Endodermal cell (in vitro differentiated cells): ENCODE measurements around the gene SCUBE2. TPM values are rescaled to one million over a fixed set of nuclear protein-coding genes. Genes with fewer than 3 reads are reported as not detected.

Source experiments
- DNase-seq: peaks from one replicate; pipeline ENCODE4 v3.0.0-alpha.2; 2017
- H3K27ac ChIP-seq: 2 replicates; pipeline ENCODE4 v1.5.1; 2013; ENCODE audit warnings: mild to moderate bottlenecking, low read depth, low read length, moderate library complexity
- H3K27me3 ChIP-seq: 2 replicates; pipeline ENCODE4 v1.6.1; 2013; ENCODE audit warnings: mild to moderate bottlenecking, low read length, moderate library complexity; ENCODE audit not compliant: insufficient read depth, control insufficient read depth, poor library complexity, severe bottlenecking
- H3K36me3 ChIP-seq: 2 replicates; pipeline ENCODE4 v1.7.0; 2013; ENCODE audit warnings: mild to moderate bottlenecking, low read length, moderate library complexity; ENCODE audit not compliant: control insufficient read depth, insufficient read depth
- H3K4me1 ChIP-seq: one replicate; pipeline ENCODE4 v1.7.0; 2013; ENCODE audit warnings: low read length; ENCODE audit not compliant: control insufficient read depth, insufficient read depth
- H3K4me3 ChIP-seq: 2 replicates; pipeline ENCODE4 v1.5.1; 2013; ENCODE audit warnings: mild to moderate bottlenecking, low read length, moderate library complexity
- H3K9ac ChIP-seq: 2 replicates; pipeline ENCODE4 v1.6.1; 2013; ENCODE audit warnings: mild to moderate bottlenecking, low read length, moderate library complexity; ENCODE audit not compliant: poor library complexity, severe bottlenecking; ENCODE audit errors: extremely low read depth
- H3K9me3 ChIP-seq: 2 replicates; pipeline ENCODE4 v1.6.1; 2013; ENCODE audit warnings: mild to moderate bottlenecking, low read length, moderate library complexity; ENCODE audit not compliant: control insufficient read depth
- H3K27ac Mint-ChIP-seq: 2 replicates; pipeline ENCODE4 v1.8.0; 2020; ENCODE audit warnings: mixed read lengths
- H3K27me3 Mint-ChIP-seq: 2 replicates; pipeline ENCODE4 v1.8.0; 2021; ENCODE audit warnings: mild to moderate bottlenecking, mixed read lengths; ENCODE audit not compliant: insufficient read depth
- H3K36me3 Mint-ChIP-seq: 2 replicates; pipeline ENCODE4 v1.8.0; 2020; ENCODE audit warnings: low read depth, mixed read lengths
- H3K4me1 Mint-ChIP-seq: 2 replicates; pipeline ENCODE4 v1.8.0; 2020; ENCODE audit warnings: mixed read lengths
- H3K4me3 Mint-ChIP-seq: 2 replicates; pipeline ENCODE4 v1.8.0; 2020; ENCODE audit warnings: mild to moderate bottlenecking, moderate library complexity, mixed read lengths
- H3K9me3 Mint-ChIP-seq: 2 replicates; pipeline ENCODE4 v1.8.0; 2020; ENCODE audit warnings: mild to moderate bottlenecking, mixed read lengths
- WGBS, 2 experiments: methylation state at CpG; one replicate each; pipeline versions ENCODE4 v1.1.5 to v1.1.7; 2013; ENCODE audit warnings: missing lambda C conversion rate in 2 of 2, mixed read lengths in 1 of 2; ENCODE audit not compliant: insufficient coverage in 1 of 2, insufficient read length in 1 of 2; 5-methylcytosine and 5-hydroxymethylcytosine counted together
- total RNA-seq, 2 donors: library from RNA; stranded (reverse); fragmentation: NEBNext Ultra II Directional in 1 of 2; extraction: Animal tissue kit (Norgen Biotek cat#: 25700) in 1 of 2; gene quantifications; 2 replicates in 1 of 2; 3 replicates in 1 of 2; pipeline ENCODE4 v1.2.1, GENCODE V29; 2021
- TF ChIP-seq, protein P1 (sequence below): fragments of 200-600 bp; sonication (generic); conservative IDR thresholded peaks from 2 replicates; pipeline ENCODE4 v1.5.0; 2021; ENCODE audit warnings: antibody characterized with exemption, mild to moderate bottlenecking

Gene SCUBE2
- total RNA-seq, 2 donors from 2014 or later, result 1.5 to 2.0 TPM

DNA sequence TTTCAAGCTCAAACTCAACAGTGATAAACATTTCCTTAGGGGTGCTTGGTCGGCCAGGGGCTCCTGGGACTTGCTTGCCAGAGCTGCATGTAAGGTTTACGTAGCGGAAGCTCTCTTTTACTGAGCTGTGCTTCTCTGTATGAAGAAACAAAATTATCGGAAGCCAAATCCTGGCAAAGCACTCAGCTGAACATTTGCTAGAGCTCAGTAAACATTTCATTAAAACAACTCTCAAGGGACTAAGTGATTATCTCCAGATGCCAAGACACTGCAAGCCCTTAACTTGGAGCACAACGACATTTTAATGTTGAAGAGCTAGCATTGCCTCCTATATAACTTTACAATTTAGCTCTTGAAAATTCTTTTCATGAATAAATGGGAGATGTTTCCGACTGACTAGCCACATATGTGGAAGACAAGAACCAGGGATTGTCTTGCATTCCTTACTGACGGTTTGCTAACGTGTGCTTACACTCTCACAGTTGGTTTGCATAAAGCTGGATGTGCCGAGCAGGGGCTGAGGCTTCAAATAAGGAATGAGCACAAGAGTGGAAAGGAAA, 43.4 kb downstream of the SCUBE2 start:
- DNase-seq, result no peak
- Histone ChIP-seq H3K27me3 (no peaks in the 10 kb centered on the region), H3K4me3 (no peak overlapping the region), H3K4me1 (no peaks in the 10 kb centered on the region), H3K36me3 (no peaks in the 10 kb centered on the region), H3K27ac (no peak overlapping the region), H3K9me3 (no peaks in the 10 kb centered on the region), H3K9ac (no peak overlapping the region)
- TF ChIP-seq, protein P1, sequence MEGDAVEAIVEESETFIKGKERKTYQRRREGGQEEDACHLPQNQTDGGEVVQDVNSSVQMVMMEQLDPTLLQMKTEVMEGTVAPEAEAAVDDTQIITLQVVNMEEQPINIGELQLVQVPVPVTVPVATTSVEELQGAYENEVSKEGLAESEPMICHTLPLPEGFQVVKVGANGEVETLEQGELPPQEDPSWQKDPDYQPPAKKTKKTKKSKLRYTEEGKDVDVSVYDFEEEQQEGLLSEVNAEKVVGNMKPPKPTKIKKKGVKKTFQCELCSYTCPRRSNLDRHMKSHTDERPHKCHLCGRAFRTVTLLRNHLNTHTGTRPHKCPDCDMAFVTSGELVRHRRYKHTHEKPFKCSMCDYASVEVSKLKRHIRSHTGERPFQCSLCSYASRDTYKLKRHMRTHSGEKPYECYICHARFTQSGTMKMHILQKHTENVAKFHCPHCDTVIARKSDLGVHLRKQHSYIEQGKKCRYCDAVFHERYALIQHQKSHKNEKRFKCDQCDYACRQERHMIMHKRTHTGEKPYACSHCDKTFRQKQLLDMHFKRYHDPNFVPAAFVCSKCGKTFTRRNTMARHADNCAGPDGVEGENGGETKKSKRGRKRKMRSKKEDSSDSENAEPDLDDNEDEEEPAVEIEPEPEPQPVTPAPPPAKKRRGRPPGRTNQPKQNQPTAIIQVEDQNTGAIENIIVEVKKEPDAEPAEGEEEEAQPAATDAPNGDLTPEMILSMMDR, result no peak
- 73 to 81% methylated on average over 5 to 9 of the region's 9 CpGs for WGBS, 2 experiments
- Mint-ChIP-seq H3K9me3 (no peaks in the 10 kb centered on the region), H3K4me3 (no peak overlapping the region), H3K4me1 (peaks cover 20% of the 10 kb centered on the region), H3K27me3 (no peaks in the 10 kb centered on the region), H3K27ac (no peak overlapping the region), H3K36me3 (no peaks in the 10 kb centered on the region)

DNA sequence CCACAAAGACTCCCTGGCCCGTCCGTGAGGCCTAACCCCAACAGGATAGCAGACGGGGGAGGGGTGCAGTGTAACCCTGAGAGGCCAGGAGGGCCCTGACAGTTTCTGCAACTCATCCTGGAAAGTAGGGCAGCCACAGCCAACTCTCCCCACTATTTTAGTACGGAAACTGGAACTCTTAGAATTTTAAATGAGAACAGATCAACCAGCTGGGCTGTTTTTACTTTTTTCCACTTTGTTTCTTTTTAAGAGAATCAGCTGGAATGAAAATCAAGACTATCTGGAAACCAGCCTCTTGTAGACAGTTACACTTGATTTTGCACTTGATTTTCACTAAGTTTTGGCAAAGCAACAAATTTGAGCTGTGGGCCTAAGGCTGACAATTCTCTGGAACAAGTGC, 44.9 kb downstream of the SCUBE2 start:
- Histone ChIP-seq H3K36me3 (no peaks in the 10 kb centered on the region), H3K9ac (no peak overlapping the region), H3K9me3 (no peaks in the 10 kb centered on the region), H3K27ac (no peak overlapping the region), H3K27me3 (peaks cover 7% of the 10 kb centered on the region), H3K4me3 (no peak overlapping the region), H3K4me1 (no peaks in the 10 kb centered on the region)
- 88 to 100% methylated on average over 4 of the region's 4 CpGs for WGBS, 2 experiments
- H3K9me3 Mint-ChIP-seq, result no peaks in the 10 kb centered on the region
- H3K27me3 Mint-ChIP-seq, result no peaks in the 10 kb centered on the region
- no peaks in the 10 kb centered on the region for H3K36me3 Mint-ChIP-seq
- no peak for DNase-seq
- H3K27ac Mint-ChIP-seq, result no peak overlapping the region
- TF ChIP-seq, protein P1, result no peak
- H3K4me1 Mint-ChIP-seq, result peaks cover 20% of the 10 kb centered on the region
- H3K4me3 Mint-ChIP-seq, result no peak overlapping the region

DNA sequence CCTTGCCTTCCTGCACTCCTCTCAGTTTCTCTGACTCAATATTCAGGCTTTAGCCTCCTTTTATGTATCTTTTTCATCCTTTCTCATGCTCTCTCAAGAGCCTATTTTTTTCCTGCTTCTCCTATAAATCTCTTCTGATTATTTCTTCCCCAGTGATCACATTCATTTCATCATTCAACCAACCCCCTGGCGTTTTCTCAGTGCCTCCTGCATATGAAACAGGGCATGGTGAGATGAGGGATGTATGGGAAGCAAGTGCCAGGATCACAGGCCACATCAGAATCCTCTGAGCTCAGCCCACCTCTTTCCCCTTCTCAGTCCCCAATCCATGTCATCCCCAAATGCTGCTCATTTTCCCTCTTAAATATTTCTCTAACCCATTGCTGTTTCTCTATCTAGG, 48.9 kb downstream of the SCUBE2 start:
- no peak for DNase-seq
- H3K9me3 Mint-ChIP-seq, result no peaks in the 10 kb centered on the region
- H3K27ac Mint-ChIP-seq, result no peak overlapping the region
- Histone ChIP-seq H3K4me3 (no peak overlapping the region), H3K9ac (no peak overlapping the region), H3K4me1 (no peaks in the 10 kb centered on the region), H3K27me3 (peaks cover 7% of the 10 kb centered on the region), H3K36me3 (no peaks in the 10 kb centered on the region), H3K9me3 (no peaks in the 10 kb centered on the region), H3K27ac (no peak overlapping the region)
- H3K36me3 Mint-ChIP-seq, result no peaks in the 10 kb centered on the region
- no peak overlapping the region for H3K4me3 Mint-ChIP-seq
- no CpG with 5 or more reads among the region's 1 CpG for WGBS, 2 experiments
- TF ChIP-seq, protein P1, result no peak
- peaks cover 12% of the 10 kb centered on the region for H3K4me1 Mint-ChIP-seq
- no peaks in the 10 kb centered on the region for H3K27me3 Mint-ChIP-seq
